22Rv1 (cell line): ENCODE measurements around the gene PADI3.

Experiments
- H3K27ac ChIP-seq: fragments of 450-650 bp; 2 replicates; pipeline ENCODE4 v1.5.1; 2017
- CTCF ChIP-seq: fragments of 450-650 bp; IDR thresholded peaks from 2 replicates; pipeline ENCODE4 v1.5.1; 2017; ENCODE audit warnings: mild to moderate bottlenecking
- ZFX ChIP-seq: fragments of 450-650 bp; IDR thresholded peaks from 2 replicates; pipeline ENCODE4 v1.6.1; 2017; ENCODE audit warnings: antibody characterized with exemption, borderline replicate concordance

The PADI3 gene

GRCh38 chr1:17205652-17206051 is 43.2 kb upstream of the PADI3 start:
- no peak for TF ChIP-seq CTCF
- TF ChIP-seq ZFX: no peak
- no peak overlapping the region for H3K27ac ChIP-seq

- H3K27ac ChIP-seq: no peak overlapping the region
Measured at GRCh38 chr1:17206196-17206595, 42.7 kb upstream of the PADI3 start.

GRCh38 chr1:17207046-17207445 is 41.9 kb upstream of the PADI3 start:
- TF ChIP-seq ZFX (no peak), CTCF (no peak)
- no peak overlapping the region for H3K27ac ChIP-seq

More at GRCh38 chr1:17206196-17206595, 42.7 kb upstream of the PADI3 start:
- TF ChIP-seq CTCF (no peak), ZFX (no peak)

- H3K27ac ChIP-seq: no peak overlapping the region
- TF ChIP-seq CTCF (no peak), ZFX (no peak)
Measured at GRCh38 chr1:17207540-17207939, 41.4 kb upstream of the PADI3 start.

GRCh38 chr1:17207966-17208418 is 40.9 kb upstream of the PADI3 start:
- no peak overlapping the region for H3K27ac ChIP-seq
- TF ChIP-seq ZFX (no peak), CTCF (no peak)

GRCh38 chr1:17208546-17208945 is 40.4 kb upstream of the PADI3 start:
- no peak for TF ChIP-seq CTCF
- no peak for TF ChIP-seq ZFX
- H3K27ac ChIP-seq: no peak overlapping the region

GRCh38 chr1:17209430-17209829 is 39.5 kb upstream of the PADI3 start:
- TF ChIP-seq ZFX: no peak
- TF ChIP-seq CTCF: no peak
- H3K27ac ChIP-seq: no peak overlapping the region
